ENCODE data around the gene RPRD1B. TPM values are rescaled to one million over a fixed set of nuclear protein-coding genes. Genes with fewer than 3 reads are reported as not detected.
A peak's percentile ranks its signal among the peaks of the same experiment; 100 is the strongest.

RPRD1B gene
- total RNA-seq, 4 donors from 2014 or later = 44.5 to 55.4 (median 52.4) TPM

GRCh38 chr20:38131588-38132121, 98.1 kb downstream of the RPRD1B start:
- Histone ChIP-seq H3K4me1 (peaks cover 0 to 10% (median 0%) of the 10 kb centered on the region in 4 donors), H3K9me3 (no peaks in the 10 kb centered on the region), H3K36me3 (peaks cover 0 to 48% (median 0%) of the 10 kb centered on the region in 3 donors), H3K4me3 (no peak overlapping the region), H3K27me3 (no peaks in the 10 kb centered on the region), H3K27ac (no peak overlapping the region)
- DNase-seq = no peak
- no peak for TF ChIP-seq CTCF (IDR thresholded peaks at IDR 0.05)
- no peak for TF ChIP-seq POLR2A (IDR thresholded peaks at IDR 0.05)

DNA sequence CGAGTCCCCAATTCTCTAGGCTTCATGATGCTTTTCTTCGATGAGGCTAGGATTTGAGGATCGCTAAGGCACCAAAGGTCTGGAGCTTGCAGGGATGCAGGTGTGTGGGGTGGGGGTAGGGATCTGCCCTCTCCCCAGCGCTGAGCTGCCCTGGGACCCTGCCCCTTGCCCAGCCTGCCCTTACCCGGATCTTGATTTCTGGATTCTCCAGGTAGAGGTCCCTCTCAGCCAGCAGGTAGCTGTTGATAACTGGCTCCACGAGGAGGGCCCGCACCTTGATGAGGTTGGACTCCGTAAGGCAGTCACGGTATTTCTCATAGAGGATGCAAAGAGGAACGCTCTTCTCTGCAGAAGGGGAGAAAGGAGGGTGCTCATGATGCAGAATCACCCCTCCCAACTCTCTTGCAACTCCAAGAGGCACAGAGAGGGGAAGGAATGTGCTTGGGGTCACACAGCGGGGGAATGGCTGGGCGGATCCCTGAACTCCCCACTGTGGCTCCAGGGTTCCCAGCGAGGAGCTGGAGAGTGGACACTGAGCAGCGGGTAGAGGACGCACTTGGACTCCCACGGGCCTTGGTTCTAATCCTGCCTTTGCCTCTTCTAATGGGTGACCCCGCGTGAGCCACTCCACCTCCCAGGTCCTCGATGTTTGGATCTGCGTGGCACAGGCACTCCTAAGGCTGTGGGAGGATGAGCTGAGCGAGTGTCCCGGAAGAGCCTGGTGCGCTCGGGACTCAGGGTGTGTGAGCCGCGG, 98.8 kb downstream of the RPRD1B start:
- TF ChIP-seq POLR2A (IDR thresholded peaks at IDR 0.05) = no peak
- no peak for TF ChIP-seq CTCF (IDR thresholded peaks at IDR 0.05)
- Histone ChIP-seq H3K27me3 (no peaks in the 10 kb centered on the region), H3K36me3 (peaks cover 0 to 54% (median 0%) of the 10 kb centered on the region in 3 donors), H3K9me3 (no peaks in the 10 kb centered on the region), H3K4me3 (no peak overlapping the region), H3K27ac (no peak overlapping the region), H3K4me1 (peaks cover 0 to 3% (median 0%) of the 10 kb centered on the region in 4 donors)
- no peak for DNase-seq

GRCh38 chr20:38132910-38133501, 99.5 kb downstream of the RPRD1B start:
- H3K27me3 ChIP-seq = no peaks in the 10 kb centered on the region
- H3K4me3 ChIP-seq = no peak overlapping the region
- no peak for DNase-seq
- H3K36me3 ChIP-seq = peaks cover 0 to 61% (median 0%) of the 10 kb centered on the region in 3 donors
- TF ChIP-seq CTCF (IDR thresholded peaks at IDR 0.05) = no peak
- TF ChIP-seq POLR2A (IDR thresholded peaks at IDR 0.05) = no peak
- H3K27ac ChIP-seq = no peak overlapping the region
- H3K4me1 ChIP-seq = no peaks in the 10 kb centered on the region
- H3K9me3 ChIP-seq = no peaks in the 10 kb centered on the region

DNA sequence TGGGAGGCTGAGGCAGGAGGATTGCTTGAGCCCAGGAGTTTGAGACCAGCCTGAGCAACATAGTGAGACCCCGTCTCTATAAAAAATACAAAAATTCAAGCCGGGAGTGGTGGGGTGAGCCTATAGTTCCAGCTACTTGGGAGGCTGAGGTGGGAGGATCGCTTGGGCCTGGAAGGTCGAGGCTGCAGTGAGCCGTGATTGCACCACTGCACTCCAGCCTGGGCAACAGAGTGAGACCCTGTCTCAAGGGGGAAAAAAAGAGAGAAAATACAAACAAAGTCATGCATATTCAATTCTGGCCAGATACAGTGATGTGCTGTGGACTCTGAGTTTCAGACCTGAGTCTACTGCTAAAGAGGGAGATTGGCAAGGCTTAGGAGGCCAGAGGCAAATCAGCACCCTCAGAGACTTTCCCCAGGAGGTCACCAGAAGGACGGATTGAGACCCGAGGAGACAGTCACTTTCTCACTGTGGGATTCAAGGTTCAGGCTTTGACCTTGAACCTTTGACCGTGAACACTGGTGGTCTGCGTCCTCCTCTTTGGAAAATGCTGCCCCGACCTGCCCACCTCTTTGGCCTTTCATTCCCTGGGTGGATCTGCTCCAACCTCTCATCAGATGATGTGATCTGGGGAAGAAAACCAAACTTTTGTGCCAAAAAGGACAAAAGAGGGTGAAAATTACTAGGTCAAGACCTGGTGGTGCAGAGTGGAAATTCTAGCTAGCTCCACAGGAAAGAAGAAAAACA, 100.3 kb downstream of the RPRD1B start:
- DNase-seq = no peak
- H3K9me3 ChIP-seq = no peaks in the 10 kb centered on the region
- H3K4me3 ChIP-seq = no peak overlapping the region
- no peak overlapping the region for H3K27ac ChIP-seq
- peaks cover 0 to 70% (median 0%) of the 10 kb centered on the region in 3 donors for H3K36me3 ChIP-seq
- H3K4me1 ChIP-seq = no peaks in the 10 kb centered on the region
- no peak for TF ChIP-seq POLR2A (IDR thresholded peaks at IDR 0.05)
- TF ChIP-seq CTCF (IDR thresholded peaks at IDR 0.05) = no peak
- H3K27me3 ChIP-seq = no peaks in the 10 kb centered on the region

DNA sequence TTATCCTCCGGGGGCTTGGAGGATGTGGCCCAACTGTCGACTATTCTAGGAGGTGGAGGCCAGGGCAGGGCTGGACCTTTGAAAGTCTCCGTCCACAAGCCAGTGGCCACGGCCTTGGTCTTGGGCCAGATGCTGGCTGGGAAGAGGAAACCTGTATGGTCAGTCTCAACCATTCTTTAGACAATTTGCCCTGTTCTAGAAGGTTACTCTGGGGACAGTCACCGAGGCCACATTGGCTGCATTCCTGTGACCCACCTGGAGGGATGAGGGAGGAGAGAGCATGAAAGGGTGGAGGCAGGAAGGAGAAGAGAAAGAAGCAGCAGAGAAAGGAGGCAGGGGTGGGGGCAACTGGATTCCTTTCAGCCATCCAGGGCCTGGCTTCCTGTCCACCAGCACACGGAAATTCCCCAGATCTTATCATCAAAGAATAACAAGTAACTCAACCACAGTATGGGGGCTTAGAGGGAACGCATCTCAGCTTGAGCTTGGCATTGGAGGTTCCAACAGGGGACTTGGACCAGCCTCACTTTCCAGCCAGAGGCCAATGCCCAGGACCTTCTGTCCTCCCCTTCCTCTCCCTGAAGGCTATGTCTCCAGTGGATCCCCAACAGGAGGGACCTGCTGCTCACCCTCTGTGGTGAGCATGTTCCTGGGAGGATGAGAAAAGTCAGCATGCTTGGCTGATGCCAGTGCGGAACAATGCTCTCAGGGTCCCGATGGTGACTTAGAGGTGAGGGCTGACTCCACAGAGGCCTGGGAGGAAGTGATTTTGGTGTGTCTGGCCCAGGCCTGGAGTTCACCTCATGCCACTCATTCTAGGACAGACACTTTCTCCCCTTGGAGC, 101.1 kb downstream of the RPRD1B start:
- H3K9me3 ChIP-seq = no peaks in the 10 kb centered on the region
- H3K27ac ChIP-seq = peak overlapping the region in 1 of 4 donors; percentile 13
- H3K4me3 ChIP-seq = no peak overlapping the region
- no peaks in the 10 kb centered on the region for H3K4me1 ChIP-seq
- TF ChIP-seq CTCF (IDR thresholded peaks at IDR 0.05) (no peak), POLR2A (IDR thresholded peaks at IDR 0.05) (no peak)
- peaks cover 0 to 73% (median 0%) of the 10 kb centered on the region in 3 donors for H3K36me3 ChIP-seq
- H3K27me3 ChIP-seq = no peaks in the 10 kb centered on the region
- peak in 1 of 3 donors; percentile 42 for DNase-seq

Data from Peyer's patch (tissue), 4 donors.